Measurements from ENCODE around the gene CILP. TPM values are rescaled to one million over a fixed set of nuclear protein-coding genes. Genes with fewer than 3 reads are reported as not detected.

CILP gene
- total and polyA plus RNA-seq, 2 experiments from 2014 or later, result 0.03 TPM; not detected in 1

DNA sequence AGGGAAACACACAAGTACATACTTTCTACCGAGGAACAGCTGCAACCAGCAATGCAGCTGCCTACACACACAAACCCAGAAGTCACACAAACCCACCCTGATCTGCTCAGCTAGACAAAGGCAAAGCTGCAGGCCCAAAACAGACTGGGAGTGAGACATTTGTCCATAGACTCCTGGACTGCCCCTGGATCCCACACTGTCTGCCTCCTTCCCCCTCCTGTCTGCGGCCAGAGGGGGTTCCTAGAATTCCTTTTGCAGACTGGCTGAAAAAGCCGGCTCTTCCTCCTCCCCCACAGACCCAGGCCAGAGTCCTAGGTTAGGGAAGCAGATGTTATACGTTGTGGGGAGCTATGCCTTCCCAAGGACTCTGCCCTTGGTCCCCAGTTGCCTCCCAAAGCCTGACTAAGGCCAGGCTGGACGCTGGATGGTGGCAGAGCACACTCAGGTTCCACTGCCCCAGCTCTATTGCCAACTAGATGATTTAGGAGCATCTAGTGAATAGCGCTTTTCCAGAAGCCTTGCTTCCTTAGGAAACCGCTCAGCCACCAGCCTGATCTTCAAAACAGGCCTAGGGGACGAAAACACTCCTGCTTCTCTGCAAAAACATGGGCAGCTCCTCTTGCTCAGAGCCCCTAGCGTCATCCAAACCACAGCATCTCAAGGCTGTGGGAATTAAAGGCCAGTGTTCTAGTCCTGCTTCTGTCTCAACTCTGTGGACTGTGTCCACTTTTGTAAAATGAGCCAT, 37.4 kb upstream of the CILP start (continued):
- TF ChIP-seq, protein P1, sequence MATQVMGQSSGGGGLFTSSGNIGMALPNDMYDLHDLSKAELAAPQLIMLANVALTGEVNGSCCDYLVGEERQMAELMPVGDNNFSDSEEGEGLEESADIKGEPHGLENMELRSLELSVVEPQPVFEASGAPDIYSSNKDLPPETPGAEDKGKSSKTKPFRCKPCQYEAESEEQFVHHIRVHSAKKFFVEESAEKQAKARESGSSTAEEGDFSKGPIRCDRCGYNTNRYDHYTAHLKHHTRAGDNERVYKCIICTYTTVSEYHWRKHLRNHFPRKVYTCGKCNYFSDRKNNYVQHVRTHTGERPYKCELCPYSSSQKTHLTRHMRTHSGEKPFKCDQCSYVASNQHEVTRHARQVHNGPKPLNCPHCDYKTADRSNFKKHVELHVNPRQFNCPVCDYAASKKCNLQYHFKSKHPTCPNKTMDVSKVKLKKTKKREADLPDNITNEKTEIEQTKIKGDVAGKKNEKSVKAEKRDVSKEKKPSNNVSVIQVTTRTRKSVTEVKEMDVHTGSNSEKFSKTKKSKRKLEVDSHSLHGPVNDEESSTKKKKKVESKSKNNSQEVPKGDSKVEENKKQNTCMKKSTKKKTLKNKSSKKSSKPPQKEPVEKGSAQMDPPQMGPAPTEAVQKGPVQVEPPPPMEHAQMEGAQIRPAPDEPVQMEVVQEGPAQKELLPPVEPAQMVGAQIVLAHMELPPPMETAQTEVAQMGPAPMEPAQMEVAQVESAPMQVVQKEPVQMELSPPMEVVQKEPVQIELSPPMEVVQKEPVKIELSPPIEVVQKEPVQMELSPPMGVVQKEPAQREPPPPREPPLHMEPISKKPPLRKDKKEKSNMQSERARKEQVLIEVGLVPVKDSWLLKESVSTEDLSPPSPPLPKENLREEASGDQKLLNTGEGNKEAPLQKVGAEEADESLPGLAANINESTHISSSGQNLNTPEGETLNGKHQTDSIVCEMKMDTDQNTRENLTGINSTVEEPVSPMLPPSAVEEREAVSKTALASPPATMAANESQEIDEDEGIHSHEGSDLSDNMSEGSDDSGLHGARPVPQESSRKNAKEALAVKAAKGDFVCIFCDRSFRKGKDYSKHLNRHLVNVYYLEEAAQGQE (IDR thresholded peaks at IDR 0.05; ENCODE audit: unreplicated experiment), result no peak
- TF ChIP-seq NANOG (IDR thresholded peaks at IDR 0.05; ENCODE audit: borderline replicate concordance) (no peak), POLR2AphosphoS5 (IDR thresholded peaks at IDR 0.05; ENCODE audit: low read depth) (no peak)

DNA sequence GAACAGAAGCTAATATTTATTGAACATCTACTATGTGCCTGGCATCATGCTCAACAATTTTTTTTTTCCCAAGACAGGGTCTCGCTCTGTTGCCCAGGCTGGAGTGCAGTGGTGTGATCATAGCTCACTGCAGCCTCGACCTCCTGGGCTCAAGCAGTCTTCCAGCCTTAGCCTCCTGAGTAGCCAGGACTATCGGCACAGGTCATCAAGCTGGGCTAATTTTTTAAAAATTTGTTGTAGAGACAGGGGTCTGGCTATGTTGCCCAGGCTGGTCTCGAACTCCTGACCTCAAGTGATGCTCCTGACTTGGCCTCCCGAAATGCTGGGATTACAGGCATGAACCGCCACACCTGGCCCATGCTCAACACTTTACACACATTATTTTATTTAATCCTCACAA, 35.7 kb upstream of the CILP start:
- no peak overlapping the region for H3K4me3 Mint-ChIP-seq
- Histone ChIP-seq H3K4me3 (no peak overlapping the region), H3K4me2 (no peak overlapping the region), H3F3A (replicated peaks; ENCODE audit: low read depth) (no peaks in the 10 kb centered on the region), H4K20me1 (replicated peaks; ENCODE audit: insufficient read depth) (no peaks in the 10 kb centered on the region), H3K27me3 (ENCODE audit: insufficient read depth) (no peaks in the 10 kb centered on the region), H3K36me3 (ENCODE audit: insufficient read depth) (no peaks in the 10 kb centered on the region), H3K9me2 (ENCODE audit: insufficient read depth) (no peaks in the 10 kb centered on the region), H2AFZ (no peak overlapping the region), H3K79me2 (replicated peaks; ENCODE audit: insufficient read depth) (no peaks in the 10 kb centered on the region), H3K4me1 (ENCODE audit: insufficient read depth) (no peaks in the 10 kb centered on the region; the same call in 1 of the 2 replicates), H3K27ac (ENCODE audit: low read depth) (no peak overlapping the region)
- peaks cover 3% of the 10 kb centered on the region; the same call in 1 of the 3 replicates for H3K9me3 Mint-ChIP-seq
- no peak for DNase-seq (ENCODE audit: low spot score)
- no peaks in the 10 kb centered on the region for H3K36me3 Mint-ChIP-seq (ENCODE audit: low read depth)
- H3K27ac Mint-ChIP-seq, result no peak overlapping the region; the same call in 1 of the 2 replicates
- no peaks in the 10 kb centered on the region for H3K27me3 Mint-ChIP-seq (ENCODE audit: insufficient read depth, low read depth, poor library complexity)
- no peak for ATAC-seq
- peaks cover 18% of the 10 kb centered on the region; the same call in 2 of the 3 replicates for H3K4me1 Mint-ChIP-seq
- no peak for TF ChIP-seq JUNB (IDR thresholded peaks at IDR 0.05; ENCODE audit: unreplicated experiment)
- TF ChIP-seq ZNF331 (CRISPR knock-in tag; IDR thresholded peaks at IDR 0.05; ENCODE audit: low read depth), result no peak
- no peak for TF ChIP-seq CREB1 (CRISPR knock-in tag; IDR thresholded peaks at IDR 0.05; ENCODE audit: low read depth)
- TF ChIP-seq, protein P1 (IDR thresholded peaks at IDR 0.05; ENCODE audit: unreplicated experiment), result no peak
- TF ChIP-seq, protein P2, sequence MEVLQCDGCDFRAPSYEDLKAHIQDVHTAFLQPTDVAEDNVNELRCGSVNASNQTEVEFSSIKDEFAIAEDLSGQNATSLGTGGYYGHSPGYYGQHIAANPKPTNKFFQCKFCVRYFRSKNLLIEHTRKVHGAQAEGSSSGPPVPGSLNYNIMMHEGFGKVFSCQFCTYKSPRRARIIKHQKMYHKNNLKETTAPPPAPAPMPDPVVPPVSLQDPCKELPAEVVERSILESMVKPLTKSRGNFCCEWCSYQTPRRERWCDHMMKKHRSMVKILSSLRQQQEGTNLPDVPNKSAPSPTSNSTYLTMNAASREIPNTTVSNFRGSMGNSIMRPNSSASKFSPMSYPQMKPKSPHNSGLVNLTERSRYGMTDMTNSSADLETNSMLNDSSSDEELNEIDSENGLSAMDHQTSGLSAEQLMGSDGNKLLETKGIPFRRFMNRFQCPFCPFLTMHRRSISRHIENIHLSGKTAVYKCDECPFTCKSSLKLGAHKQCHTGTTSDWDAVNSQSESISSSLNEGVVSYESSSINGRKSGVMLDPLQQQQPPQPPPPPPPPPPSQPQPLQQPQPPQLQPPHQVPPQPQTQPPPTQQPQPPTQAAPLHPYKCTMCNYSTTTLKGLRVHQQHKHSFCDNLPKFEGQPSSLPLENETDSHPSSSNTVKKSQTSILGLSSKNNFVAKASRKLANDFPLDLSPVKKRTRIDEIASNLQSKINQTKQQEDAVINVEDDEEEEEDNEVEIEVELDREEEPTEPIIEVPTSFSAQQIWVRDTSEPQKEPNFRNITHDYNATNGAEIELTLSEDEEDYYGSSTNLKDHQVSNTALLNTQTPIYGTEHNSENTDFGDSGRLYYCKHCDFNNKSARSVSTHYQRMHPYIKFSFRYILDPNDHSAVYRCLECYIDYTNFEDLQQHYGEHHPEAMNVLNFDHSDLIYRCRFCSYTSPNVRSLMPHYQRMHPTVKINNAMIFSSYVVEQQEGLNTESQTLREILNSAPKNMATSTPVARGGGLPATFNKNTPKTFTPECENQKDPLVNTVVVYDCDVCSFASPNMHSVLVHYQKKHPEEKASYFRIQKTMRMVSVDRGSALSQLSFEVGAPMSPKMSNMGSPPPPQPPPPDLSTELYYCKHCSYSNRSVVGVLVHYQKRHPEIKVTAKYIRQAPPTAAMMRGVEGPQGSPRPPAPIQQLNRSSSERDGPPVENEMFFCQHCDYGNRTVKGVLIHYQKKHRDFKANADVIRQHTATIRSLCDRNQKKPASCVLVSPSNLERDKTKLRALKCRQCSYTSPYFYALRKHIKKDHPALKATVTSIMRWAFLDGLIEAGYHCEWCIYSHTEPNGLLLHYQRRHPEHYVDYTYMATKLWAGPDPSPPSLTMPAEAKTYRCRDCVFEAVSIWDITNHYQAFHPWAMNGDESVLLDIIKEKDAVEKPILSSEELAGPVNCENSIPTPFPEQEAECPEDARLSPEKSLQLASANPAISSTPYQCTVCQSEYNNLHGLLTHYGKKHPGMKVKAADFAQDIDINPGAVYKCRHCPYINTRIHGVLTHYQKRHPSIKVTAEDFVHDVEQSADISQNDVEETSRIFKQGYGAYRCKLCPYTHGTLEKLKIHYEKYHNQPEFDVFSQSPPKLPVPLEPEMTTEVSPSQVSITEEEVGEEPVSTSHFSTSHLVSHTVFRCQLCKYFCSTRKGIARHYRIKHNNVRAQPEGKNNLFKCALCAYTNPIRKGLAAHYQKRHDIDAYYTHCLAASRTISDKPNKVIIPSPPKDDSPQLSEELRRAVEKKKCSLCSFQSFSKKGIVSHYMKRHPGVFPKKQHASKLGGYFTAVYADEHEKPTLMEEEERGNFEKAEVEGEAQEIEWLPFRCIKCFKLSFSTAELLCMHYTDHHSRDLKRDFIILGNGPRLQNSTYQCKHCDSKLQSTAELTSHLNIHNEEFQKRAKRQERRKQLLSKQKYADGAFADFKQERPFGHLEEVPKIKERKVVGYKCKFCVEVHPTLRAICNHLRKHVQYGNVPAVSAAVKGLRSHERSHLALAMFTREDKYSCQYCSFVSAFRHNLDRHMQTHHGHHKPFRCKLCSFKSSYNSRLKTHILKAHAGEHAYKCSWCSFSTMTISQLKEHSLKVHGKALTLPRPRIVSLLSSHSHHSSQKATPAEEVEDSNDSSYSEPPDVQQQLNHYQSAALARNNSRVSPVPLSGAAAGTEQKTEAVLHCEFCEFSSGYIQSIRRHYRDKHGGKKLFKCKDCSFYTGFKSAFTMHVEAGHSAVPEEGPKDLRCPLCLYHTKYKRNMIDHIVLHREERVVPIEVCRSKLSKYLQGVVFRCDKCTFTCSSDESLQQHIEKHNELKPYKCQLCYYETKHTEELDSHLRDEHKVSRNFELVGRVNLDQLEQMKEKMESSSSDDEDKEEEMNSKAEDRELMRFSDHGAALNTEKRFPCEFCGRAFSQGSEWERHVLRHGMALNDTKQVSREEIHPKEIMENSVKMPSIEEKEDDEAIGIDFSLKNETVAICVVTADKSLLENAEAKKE (CRISPR knock-in tag; IDR thresholded peaks at IDR 0.05), result no peak
- no peak for TF ChIP-seq EZH2 (IDR thresholded peaks at IDR 0.05; ENCODE audit: low read depth, unreplicated experiment)
- TF ChIP-seq EZH2phosphoT487 (IDR thresholded peaks at IDR 0.05; ENCODE audit: unreplicated experiment), result no peak
- no peak for TF ChIP-seq ZNF114 (CRISPR knock-in tag; IDR thresholded peaks at IDR 0.05)
